ENCODE results near the gene NLRC5. TPM values are rescaled to one million over a fixed set of nuclear protein-coding genes. Genes with fewer than 3 reads are reported as not detected.

The NLRC5 gene
- total and polyA plus RNA-seq, 2 donors (not counting 3 experiments of a cell fraction or from before 2014, with no cell fraction given) = 7.4 to 26.3 TPM

- dilution Hi-C loops (cut with MboI; ENCODE audit: extremely low pct_ligation_motif_present, low sequenced_read_pairs) (no loop called here), intact Hi-C loops (cut with micrococcal nuclease) (no loop called here)
- Histone ChIP-seq H3K9me1 (replicated peaks; ENCODE audit: control insufficient read depth, extremely low read depth, insufficient read depth, low read length) (no peaks in the 10 kb centered on the region), H3K9me3 (replicated peaks; ENCODE audit: control insufficient read depth, insufficient read depth, low read length) (no peaks in the 10 kb centered on the region), H3K36me3 (ENCODE audit: control insufficient read depth in 2 of 2, extremely low read depth in 1 of 2, insufficient read depth in 2 of 2, low read length in 2 of 2) (peaks cover 23 to 33% of the 10 kb centered on the region in 2 experiments), H4K20me1 (replicated peaks; ENCODE audit: control insufficient read depth, extremely low read depth, insufficient read depth, low read length) (no peaks in the 10 kb centered on the region), H3K4me1 (ENCODE audit: control insufficient read depth, extremely low read depth, insufficient read depth, low read length) (no peaks in the 10 kb centered on the region), H3K4me2 (ENCODE audit: insufficient read depth, low read length) (no peak overlapping the region), H3K9ac (replicated peaks; ENCODE audit: extremely low read depth, insufficient read depth, low read length) (no peak overlapping the region), H3K27ac (ENCODE audit: insufficient read depth, low read depth, low read length) (no peak overlapping the region), H3K79me2 (ENCODE audit: control insufficient read depth, insufficient read depth, low read length) (no peaks in the 10 kb centered on the region), H2AFZ (ENCODE audit: low read depth, low read length) (no peak overlapping the region), H3K4me3 (replicated peaks in 1 of 3; ENCODE audit: insufficient read depth in 1 of 3, low read depth in 1 of 3, low read length in 3 of 3) (no peak overlapping the region), H3K27me3 (ENCODE audit: control insufficient read depth in 2 of 2, insufficient read depth in 2 of 2, low read length in 2 of 2) (no peaks in the 10 kb centered on the region)
- ChIA-PET CTCF (interaction anchor here (1.0 to 2.0 kb wide), 4 partner anchors 7 to 153 kb away, joined by 4 to 7 read pairs (median 6); no protein-coding TSS in a partner anchor), POLR2A (interaction anchor here (0.8 kb wide), 1 partner anchor 129 kb away, joined by 3 read pairs; no protein-coding TSS in a partner anchor)
- DNase-seq (ENCODE audit: low read depth, low spot score) = no peak
- no TSS peak for BruUV-seq (replicated peaks)
- TF ChIP-seq, protein P1, sequence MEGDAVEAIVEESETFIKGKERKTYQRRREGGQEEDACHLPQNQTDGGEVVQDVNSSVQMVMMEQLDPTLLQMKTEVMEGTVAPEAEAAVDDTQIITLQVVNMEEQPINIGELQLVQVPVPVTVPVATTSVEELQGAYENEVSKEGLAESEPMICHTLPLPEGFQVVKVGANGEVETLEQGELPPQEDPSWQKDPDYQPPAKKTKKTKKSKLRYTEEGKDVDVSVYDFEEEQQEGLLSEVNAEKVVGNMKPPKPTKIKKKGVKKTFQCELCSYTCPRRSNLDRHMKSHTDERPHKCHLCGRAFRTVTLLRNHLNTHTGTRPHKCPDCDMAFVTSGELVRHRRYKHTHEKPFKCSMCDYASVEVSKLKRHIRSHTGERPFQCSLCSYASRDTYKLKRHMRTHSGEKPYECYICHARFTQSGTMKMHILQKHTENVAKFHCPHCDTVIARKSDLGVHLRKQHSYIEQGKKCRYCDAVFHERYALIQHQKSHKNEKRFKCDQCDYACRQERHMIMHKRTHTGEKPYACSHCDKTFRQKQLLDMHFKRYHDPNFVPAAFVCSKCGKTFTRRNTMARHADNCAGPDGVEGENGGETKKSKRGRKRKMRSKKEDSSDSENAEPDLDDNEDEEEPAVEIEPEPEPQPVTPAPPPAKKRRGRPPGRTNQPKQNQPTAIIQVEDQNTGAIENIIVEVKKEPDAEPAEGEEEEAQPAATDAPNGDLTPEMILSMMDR (IDR thresholded peaks at IDR 0.05; ENCODE audit: extremely low read depth in 1 of 2, insufficient read depth in 1 of 2, low read depth in 1 of 2, low read length in 2 of 2) = no peak
- TF ChIP-seq GATA2 (IDR thresholded peaks at IDR 0.05; ENCODE audit: insufficient read depth, insufficient read length, low read depth, low read length) = no peak
- no peak for TF ChIP-seq MYC (IDR thresholded peaks at IDR 0.05; ENCODE audit: low read depth, low read length)
- no peak for TF ChIP-seq FOS (IDR thresholded peaks at IDR 0.05; ENCODE audit: borderline replicate concordance, insufficient read depth, low read length)
- TF ChIP-seq MAX (IDR thresholded peaks at IDR 0.05; ENCODE audit: insufficient read depth, insufficient read length) = no peak
- TF ChIP-seq POLR2AphosphoS5 (IDR thresholded peaks at IDR 0.05; ENCODE audit: insufficient read depth, low read depth, low read length) = no peak
- no peak for TF ChIP-seq POLR2A (IDR thresholded peaks at IDR 0.05; ENCODE audit: low read depth, low read length)
- TF ChIP-seq JUN (IDR thresholded peaks at IDR 0.05; ENCODE audit: borderline replicate concordance, insufficient read depth, insufficient read length, low read depth) = no peak
- TF ChIP-seq EZH2 (IDR thresholded peaks at IDR 0.05; ENCODE audit: borderline replicate concordance, low read depth, low read length, severe bottlenecking) = no peak
- no peak for FAIRE-seq
These were observed 43.4 kb upstream of the NLRC5 start for GRCh38 chr16:56945847-56946527.

All from endothelial cell of umbilical vein (primary cell).